Gastroesophageal sphincter (tissue), 3 donors: ENCODE measurements around the gene CFAP119.

Experiments
- EP300 ChIP-seq: sonication (generic); formaldehyde crosslinking; IDR thresholded peaks from one replicate; pipeline ENCODE4 v1.6.1; 2017; ENCODE audit warnings: antibody characterized with exemption, mild to moderate bottlenecking
- POLR2AphosphoS5 ChIP-seq: sonication (generic); formaldehyde crosslinking; IDR thresholded peaks from one replicate; pipeline ENCODE4 v1.6.1; 2017; ENCODE audit warnings: antibody characterized with exemption
- TF ChIP-seq, protein P1 (sequence below), 4 experiments: fragments of 200-600 bp in 2 of 4; fragments of 450-650 bp in 2 of 4; sonication (generic) in 1 of 4; IDR thresholded peaks; one replicate each; pipeline ENCODE4 v1.5.1; 2017 to 2019; ENCODE audit warnings: antibody characterized with exemption in 4 of 4, mild to moderate bottlenecking in 2 of 4, moderate library complexity in 2 of 4

DNA sequence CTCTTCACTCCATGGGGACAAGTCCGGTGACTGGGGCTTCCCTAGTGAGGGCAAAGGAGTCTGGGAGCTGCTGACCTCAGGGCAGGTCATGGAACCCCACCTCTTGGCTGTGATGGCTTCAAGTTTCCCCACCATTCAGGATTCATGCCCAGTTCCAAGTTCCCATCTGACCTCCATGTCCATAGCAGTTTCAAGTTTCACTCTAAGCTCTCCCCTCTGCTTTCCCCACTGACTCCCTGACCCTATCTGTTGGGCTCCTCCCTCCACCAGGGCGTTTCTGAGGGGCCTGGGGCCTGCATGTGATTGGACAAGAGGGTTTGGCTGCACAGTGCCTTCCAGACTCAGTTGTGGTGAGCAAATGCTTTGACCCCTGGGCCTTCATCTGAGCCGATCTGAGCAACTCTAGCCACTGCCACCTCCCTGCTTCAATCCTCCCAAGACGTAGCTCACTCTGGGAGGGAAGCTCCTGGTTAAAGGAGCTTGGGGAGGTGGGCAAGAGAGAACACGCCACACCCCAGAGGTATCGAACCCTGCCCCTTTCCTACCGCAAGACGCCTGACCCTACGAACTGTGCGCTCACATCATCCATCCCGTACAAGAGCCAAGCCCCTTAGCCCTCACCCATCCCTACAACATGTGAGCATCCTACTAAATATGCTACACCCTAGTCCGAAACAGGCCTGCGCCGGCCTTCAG, 16.8 kb upstream of the CFAP119 start:
- TF ChIP-seq, protein P1, sequence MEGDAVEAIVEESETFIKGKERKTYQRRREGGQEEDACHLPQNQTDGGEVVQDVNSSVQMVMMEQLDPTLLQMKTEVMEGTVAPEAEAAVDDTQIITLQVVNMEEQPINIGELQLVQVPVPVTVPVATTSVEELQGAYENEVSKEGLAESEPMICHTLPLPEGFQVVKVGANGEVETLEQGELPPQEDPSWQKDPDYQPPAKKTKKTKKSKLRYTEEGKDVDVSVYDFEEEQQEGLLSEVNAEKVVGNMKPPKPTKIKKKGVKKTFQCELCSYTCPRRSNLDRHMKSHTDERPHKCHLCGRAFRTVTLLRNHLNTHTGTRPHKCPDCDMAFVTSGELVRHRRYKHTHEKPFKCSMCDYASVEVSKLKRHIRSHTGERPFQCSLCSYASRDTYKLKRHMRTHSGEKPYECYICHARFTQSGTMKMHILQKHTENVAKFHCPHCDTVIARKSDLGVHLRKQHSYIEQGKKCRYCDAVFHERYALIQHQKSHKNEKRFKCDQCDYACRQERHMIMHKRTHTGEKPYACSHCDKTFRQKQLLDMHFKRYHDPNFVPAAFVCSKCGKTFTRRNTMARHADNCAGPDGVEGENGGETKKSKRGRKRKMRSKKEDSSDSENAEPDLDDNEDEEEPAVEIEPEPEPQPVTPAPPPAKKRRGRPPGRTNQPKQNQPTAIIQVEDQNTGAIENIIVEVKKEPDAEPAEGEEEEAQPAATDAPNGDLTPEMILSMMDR (IDR thresholded peaks at IDR 0.05), result no peak
- TF ChIP-seq POLR2AphosphoS5, result no peak
- no peak for TF ChIP-seq EP300
